IPS DF 6.9 (cell line): ENCODE measurements around the gene SSH2.

ENCODE experiments used
- DNase-seq: peaks from one replicate; pipeline ENCODE4 v3.0.0-alpha.2; 2013; ENCODE audit warnings: low read depth, low spot score
- H3K27ac ChIP-seq: one replicate; pipeline ENCODE4 v1.5.1; 2013; ENCODE audit warnings: low read length, control low read depth
- H3K27me3 ChIP-seq: 2 replicates; pipeline ENCODE4 v1.6.1; 2013; ENCODE audit warnings: mild to moderate bottlenecking, low read length; ENCODE audit not compliant: control insufficient read depth, insufficient read depth
- H3K36me3 ChIP-seq: 2 replicates; pipeline ENCODE4 v1.6.1; 2013; ENCODE audit warnings: low read length; ENCODE audit not compliant: control insufficient read depth, insufficient read depth
- H3K4me1 ChIP-seq: 2 replicates; pipeline ENCODE4 v1.6.1; 2013; ENCODE audit warnings: low read length; ENCODE audit not compliant: control insufficient read depth, insufficient read depth
- H3K4me3 ChIP-seq: 2 replicates; pipeline ENCODE4 v1.5.1; 2013; ENCODE audit warnings: mild to moderate bottlenecking, low read length
- H3K9me3 ChIP-seq: 2 replicates; pipeline ENCODE4 v1.6.1; 2013; ENCODE audit warnings: low read length, inconsistent platforms; ENCODE audit not compliant: control insufficient read depth, insufficient read depth
- WGBS: extraction: QIAGEN DNeasy Blood & Tissue Kit; methylation state at CpG from one replicate; pipeline ENCODE4 v1.1.7; 2013; ENCODE audit warnings: mixed read lengths, missing lambda C conversion rate; ENCODE audit not compliant: insufficient read length, insufficient coverage; 5-methylcytosine and 5-hydroxymethylcytosine counted together

Gene SSH2

DNA sequence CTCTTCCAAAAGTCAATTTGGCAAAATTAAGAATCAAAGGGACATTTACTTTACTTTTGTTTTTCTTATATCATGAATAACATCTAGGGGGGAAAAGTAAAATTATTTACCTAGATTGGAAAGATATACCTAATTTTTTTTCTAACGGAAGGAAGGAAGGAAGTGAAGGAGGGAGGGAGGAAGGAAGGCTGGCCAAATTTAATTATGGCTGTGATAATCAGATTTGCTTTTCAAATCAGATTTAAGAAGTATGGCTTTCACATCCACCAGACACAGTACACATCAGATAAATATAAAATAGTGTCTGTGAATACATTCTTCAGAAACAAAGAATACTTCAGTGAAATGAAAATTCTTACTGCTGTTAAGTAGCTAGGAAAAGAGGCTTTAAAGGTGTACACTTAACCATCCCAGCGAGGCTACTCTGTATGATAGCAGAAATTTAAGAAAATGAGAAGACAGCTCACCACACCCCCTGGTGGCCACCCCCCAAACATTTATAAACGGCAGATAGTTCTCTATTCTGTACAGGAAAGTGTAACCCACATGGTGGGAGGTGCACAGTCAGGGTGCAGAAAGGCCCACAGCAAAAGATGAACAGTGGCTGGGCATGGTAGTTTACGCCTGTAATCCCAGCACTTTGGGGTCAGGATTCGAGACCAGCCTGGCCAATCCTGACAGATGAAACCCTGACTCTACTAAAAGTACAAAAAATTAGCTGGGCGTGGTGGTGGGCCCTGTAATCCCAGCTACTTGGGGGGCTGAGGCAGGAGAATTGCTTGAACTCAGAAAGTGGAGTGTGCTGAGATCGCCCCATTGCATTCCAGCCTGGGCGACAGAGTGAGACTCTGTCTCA, 150.8 kb downstream of the SSH2 start:
- no peak for DNase-seq
- Histone ChIP-seq H3K9me3 (no peaks in the 10 kb centered on the region), H3K4me1 (no peaks in the 10 kb centered on the region), H3K27me3 (no peaks in the 10 kb centered on the region), H3K4me3 (no peak overlapping the region), H3K36me3 (no peaks in the 10 kb centered on the region), H3K27ac (no peak overlapping the region)
- no CpG with 5 or more reads among the region's 8 CpGs for WGBS

DNA sequence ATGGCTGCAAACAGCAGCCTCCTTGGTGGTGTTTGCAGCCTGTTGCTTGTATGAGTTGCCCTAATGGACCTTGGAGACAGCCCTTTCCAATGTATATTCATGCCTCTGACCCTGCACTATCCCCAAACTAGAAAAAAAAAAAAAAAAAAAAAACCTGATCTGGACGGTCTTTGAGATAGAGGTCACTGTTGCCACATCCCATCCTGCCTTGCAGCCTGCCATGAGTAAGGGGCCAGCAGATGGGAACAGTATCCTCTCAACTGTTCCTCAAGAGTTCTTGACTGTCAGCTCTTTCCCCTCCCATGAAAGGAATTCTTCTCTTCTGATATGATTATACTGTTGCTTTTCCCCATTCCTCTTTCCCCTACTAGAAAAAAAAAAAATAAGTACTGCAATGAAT, 152.4 kb downstream of the SSH2 start:
- Histone ChIP-seq H3K36me3 (no peaks in the 10 kb centered on the region), H3K4me1 (no peaks in the 10 kb centered on the region), H3K9me3 (no peaks in the 10 kb centered on the region), H3K27me3 (no peaks in the 10 kb centered on the region), H3K4me3 (no peak overlapping the region), H3K27ac (no peak overlapping the region)
- no peak for DNase-seq
- WGBS: no CpG with 5 or more reads among the region's 1 CpG

DNA sequence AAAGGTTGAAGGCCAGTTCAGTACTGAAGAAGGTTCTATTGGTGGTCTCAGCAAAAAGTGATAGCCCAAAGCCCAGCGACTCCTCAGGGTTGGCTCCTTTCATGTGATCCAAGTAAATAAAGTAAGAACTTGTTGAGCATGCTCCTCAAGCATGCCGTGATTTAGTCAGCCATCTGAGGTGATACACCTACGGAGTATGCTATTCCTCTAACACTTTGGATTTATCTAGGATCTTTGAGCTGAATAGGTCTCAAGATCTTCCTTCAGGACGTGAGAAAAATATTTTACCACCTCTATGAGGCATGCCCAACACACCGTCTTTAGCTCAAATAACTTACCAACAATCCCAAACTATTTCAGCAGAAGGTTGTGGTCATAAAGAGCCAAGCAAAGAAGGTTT, 154.0 kb downstream of the SSH2 start:
- Histone ChIP-seq H3K27ac (no peak overlapping the region), H3K27me3 (no peaks in the 10 kb centered on the region), H3K4me3 (no peak overlapping the region), H3K36me3 (no peaks in the 10 kb centered on the region), H3K9me3 (no peaks in the 10 kb centered on the region), H3K4me1 (no peaks in the 10 kb centered on the region)
- DNase-seq: no peak
- no CpG with 5 or more reads among the region's 5 CpGs for WGBS

DNA sequence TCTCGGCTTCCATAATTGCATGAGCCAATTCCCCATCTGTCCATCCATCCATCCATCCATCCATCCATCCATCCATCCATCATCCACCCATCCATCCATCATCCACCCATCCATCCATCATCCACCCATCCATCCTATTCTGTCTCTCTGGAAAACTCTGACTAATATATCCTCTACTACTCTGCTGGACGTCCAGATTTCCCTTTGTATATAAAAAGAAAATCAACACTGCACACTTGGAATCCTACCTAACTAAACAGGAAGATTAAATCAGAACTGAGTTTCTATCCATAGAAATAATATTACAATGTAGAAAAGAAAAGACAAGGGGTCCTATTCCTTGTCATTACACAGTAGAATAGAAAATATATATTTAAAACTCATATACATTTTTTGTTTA, 157.0 kb downstream of the SSH2 start:
- no peak for DNase-seq
- H3K9me3 ChIP-seq: no peaks in the 10 kb centered on the region
- no peaks in the 10 kb centered on the region for H3K36me3 ChIP-seq
- H3K27ac ChIP-seq: no peak overlapping the region
- H3K4me3 ChIP-seq: no peak overlapping the region
- H3K27me3 ChIP-seq: no peaks in the 10 kb centered on the region
- no peaks in the 10 kb centered on the region for H3K4me1 ChIP-seq
- no CpG with 5 or more reads among the region's 2 CpGs for WGBS

DNA sequence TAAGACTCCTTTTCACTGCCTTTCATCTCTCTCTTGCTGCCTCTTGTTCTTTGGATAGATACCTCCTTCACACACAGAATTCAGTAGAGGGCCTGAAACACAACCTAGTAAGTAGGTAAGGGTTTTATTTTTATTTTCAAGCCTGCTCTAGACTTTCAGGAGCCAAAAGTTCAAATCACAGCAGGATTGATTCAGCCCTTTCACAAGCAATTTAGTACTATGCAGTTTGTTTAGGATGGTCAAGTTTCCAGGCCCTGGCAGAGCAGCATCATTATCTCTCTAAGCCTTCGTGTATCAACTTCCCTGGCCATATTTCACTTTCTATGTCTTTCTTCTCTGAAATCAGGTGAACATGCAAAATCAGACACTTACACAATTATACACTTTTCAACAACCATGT, 158.5 kb downstream of the SSH2 start:
- no peak overlapping the region for H3K4me3 ChIP-seq
- no peaks in the 10 kb centered on the region for H3K27me3 ChIP-seq
- no peaks in the 10 kb centered on the region for H3K4me1 ChIP-seq
- no CpG with 5 or more reads among the region's 1 CpG for WGBS
- H3K27ac ChIP-seq: no peak overlapping the region
- no peaks in the 10 kb centered on the region for H3K36me3 ChIP-seq
- H3K9me3 ChIP-seq: no peaks in the 10 kb centered on the region
- no peak for DNase-seq

DNA sequence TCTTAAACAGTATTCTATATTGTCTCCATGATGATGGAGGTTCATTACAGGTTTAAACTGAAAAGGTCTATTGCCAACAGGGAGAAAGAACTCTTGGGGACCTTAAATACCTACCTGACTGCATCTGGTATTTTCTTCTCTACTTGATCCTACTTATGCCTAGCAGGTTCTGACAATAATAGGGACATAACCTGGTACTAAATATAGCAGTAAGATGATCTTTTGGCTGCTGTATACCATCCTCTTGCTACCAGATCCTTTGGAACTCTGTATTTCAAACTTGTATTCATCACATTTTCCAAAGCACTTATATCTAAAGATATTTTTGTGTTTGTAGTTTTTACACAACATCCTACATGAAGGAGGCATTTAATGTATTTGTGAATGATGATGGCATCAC, 160.8 kb downstream of the SSH2 start:
- no peak for DNase-seq
- no peak overlapping the region for H3K4me3 ChIP-seq
- H3K36me3 ChIP-seq: no peaks in the 10 kb centered on the region
- no peaks in the 10 kb centered on the region for H3K27me3 ChIP-seq
- H3K27ac ChIP-seq: no peak overlapping the region
- no peaks in the 10 kb centered on the region for H3K4me1 ChIP-seq
- H3K9me3 ChIP-seq: no peaks in the 10 kb centered on the region

DNA sequence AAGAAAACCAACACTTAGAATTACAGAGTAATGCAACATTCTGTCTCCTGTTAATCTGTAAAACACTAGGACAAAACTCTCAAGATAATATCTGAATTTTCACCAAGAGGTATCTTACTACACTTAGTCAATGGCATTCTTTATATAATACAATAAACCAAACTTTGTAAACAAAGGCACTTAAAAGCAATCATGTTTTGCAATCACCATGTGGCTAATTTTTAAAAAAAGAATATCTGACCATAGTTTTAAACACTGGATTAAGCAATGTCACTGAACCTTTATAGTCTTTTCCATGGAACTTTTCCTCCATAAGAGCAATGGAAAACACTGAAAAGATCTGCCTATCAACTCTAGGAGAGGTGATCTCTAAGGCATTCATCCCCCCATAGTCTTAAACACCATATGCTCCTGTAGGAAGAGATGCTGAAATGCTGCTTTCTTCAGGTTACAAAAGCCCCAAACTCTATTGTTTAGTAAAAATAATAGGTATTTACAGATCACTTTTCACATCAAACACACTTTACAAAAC, 163.2 kb downstream of the SSH2 start:
- Histone ChIP-seq H3K27ac (no peak overlapping the region), H3K9me3 (no peaks in the 10 kb centered on the region), H3K36me3 (no peaks in the 10 kb centered on the region), H3K4me1 (no peaks in the 10 kb centered on the region), H3K4me3 (no peak overlapping the region), H3K27me3 (no peaks in the 10 kb centered on the region)
- no peak for DNase-seq

DNA sequence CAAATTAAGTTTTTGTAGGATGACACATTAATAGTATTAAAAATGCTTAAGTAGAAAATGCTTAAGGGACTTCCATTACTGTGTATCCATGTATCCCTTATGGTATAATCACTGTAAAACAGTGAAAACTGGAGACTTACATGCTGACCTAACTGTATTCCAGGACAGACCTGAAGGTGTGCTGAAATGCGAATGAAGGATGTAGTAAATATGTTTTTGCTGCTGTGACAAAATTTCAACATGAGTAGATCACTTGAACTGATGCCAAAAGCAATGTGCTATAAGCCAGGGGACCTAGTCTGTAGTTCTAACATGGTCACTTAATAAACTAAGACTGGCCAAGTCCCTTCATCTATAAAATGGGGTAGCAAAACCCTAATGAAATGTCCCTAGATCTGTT, 165.3 kb downstream of the SSH2 start:
- Histone ChIP-seq H3K27me3 (no peaks in the 10 kb centered on the region), H3K27ac (no peak overlapping the region), H3K36me3 (no peaks in the 10 kb centered on the region), H3K4me3 (no peak overlapping the region), H3K4me1 (no peaks in the 10 kb centered on the region), H3K9me3 (no peaks in the 10 kb centered on the region)
- WGBS: no CpG with 5 or more reads among the region's 1 CpG
- no peak for DNase-seq

DNA sequence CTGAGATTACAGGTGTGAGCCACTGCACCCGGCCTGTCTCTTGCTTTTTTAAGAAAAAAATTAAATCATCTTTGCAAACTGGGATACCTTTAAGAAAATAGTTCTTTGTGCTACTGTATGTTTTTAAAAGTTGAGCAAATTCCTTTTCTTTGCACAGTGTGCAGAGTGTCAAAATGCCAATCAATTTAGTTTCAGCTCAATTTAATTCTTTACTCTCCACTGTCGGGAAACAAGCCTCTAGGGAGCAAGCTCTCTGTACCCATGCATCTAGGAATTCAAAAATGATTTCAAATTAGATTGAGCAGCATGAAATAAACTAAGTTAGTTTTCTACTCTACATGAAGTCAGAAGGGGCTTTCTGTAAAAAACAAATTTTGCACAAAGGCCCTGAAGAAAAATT, 165.8 kb downstream of the SSH2 start:
- Histone ChIP-seq H3K4me1 (no peaks in the 10 kb centered on the region), H3K4me3 (no peak overlapping the region), H3K9me3 (no peaks in the 10 kb centered on the region), H3K36me3 (no peaks in the 10 kb centered on the region), H3K27me3 (no peaks in the 10 kb centered on the region), H3K27ac (no peak overlapping the region)
- no peak for DNase-seq
- no CpG with 5 or more reads among the region's 2 CpGs for WGBS

DNA sequence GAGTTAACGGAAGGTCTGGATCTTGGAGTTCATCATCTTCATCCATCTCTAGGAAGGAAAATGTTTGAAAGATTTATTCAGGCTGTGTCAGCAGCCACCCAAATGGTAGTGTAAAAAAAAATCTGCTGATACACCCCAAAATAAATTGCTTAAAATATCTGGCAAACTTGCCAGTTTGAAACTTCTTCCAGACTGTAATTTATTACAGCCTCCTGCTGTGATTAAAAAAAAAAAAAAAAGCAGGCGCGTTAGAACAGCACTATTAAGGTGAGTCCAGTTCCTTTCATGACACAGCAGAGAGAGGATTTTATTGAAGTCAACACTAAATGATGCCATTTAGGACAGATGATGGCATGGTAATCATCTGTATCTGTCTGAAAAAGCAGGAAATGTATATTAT, 166.8 kb downstream of the SSH2 start:
- Histone ChIP-seq H3K27ac (no peak overlapping the region), H3K4me3 (no peak overlapping the region), H3K4me1 (no peaks in the 10 kb centered on the region), H3K36me3 (no peaks in the 10 kb centered on the region), H3K27me3 (no peaks in the 10 kb centered on the region), H3K9me3 (no peaks in the 10 kb centered on the region)
- DNase-seq: no peak
- no CpG with 5 or more reads among the region's 3 CpGs for WGBS
